Ramos (cell line): ENCODE measurements around the gene OGDHL.
"Not testable (repeated sequence)": the region's sequence is repeated elsewhere in the genome, so short reads cannot be mapped to it uniquely, and the experiment has no call there.

Experiments used
- in situ Hi-C: fragments of 300-500 bp; cut with MboI; formaldehyde crosslinking; loops from one replicate; pipeline ENCODE4 v1.14.3; 2022; ENCODE audit warnings: low sequenced_read_pairs; ENCODE audit not compliant: unreplicated experiment

The OGDHL gene

GRCh38 chr10:49741108-49741995 lies 20.8 kb downstream of the OGDHL start:
- in situ Hi-C loops = no loop called here

DNA sequence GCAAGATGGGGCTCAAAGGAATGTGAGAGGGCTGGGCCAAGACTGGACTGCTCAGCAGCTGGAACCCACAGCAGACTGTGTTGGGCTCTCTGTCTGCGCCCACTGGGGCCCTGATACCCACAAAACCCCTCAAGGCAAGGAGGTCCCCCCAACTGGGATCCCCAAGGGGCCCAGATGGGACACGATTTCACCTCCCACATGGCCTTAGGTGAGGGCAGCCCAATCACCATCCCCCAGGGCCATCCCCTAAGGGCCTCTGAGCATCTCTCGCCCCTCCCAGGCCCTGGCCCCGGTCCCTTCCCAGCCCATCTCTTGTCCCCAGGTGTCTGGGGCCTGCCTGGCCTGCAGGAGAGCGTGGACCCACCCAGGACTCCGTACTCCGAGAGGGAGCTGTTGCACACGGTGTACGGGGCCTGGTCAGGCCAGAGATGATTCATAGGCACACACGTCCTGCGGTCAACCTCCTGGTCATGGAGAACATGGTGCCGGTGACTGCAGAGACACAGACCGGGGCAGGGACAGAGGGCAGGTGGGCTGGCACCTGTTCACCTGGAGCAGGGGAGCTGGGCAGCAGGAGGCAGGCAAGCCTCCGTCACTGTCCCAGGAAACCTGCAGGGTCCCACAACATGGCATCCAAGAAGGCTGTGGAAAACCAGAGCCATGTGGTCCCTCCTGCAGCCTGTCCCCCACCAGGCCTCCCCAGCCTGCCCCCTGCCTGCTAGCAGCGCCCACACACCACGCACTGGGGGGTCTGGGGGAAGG lies 21.6 kb downstream of the OGDHL start:
- in situ Hi-C loops = no loop called here

- in situ Hi-C loops = no loop called here
Measured at GRCh38 chr10:49739426-49739825, 22.7 kb downstream of the OGDHL start.

GRCh38 chr10:49738616-49739360 lies 23.3 kb downstream of the OGDHL start:
- in situ Hi-C loops = no loop called here

- in situ Hi-C loops = no loop called here
Measured at GRCh38 chr10:49737474-49738201, 24.5 kb downstream of the OGDHL start.

DNA sequence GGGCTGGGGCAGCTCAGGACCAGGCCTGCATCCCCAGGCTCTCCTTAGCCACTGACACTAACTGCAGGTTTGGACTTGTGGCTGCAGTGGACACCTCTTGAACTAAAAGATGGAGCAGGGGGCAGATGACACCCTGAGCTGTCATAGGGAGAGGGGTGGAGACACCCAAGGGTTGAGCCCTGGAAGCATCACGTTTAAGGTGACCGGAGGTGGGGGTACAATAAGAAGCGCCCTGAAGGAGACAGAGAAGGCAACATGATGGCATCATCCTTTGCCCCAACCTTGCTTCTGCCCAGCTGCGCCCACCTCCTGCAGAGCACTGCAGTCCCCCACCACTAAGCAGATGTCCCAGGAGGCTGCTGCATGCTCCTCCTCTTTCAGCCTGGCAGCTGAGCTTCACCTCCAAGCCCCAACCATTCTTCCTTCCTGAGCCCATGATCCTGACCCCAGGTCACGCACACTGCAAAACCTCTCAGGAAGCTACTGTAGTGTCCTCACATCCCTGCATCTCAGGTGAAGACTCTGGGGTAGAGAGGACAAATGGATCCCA lies 25.5 kb downstream of the OGDHL start:
- in situ Hi-C loops = no loop called here

- in situ Hi-C loops = no loop called here
Measured at GRCh38 chr10:49735848-49736563, 26.1 kb downstream of the OGDHL start.

GRCh38 chr10:49735161-49735560 lies 27.0 kb downstream of the OGDHL start:
- in situ Hi-C loops = no loop called here

GRCh38 chr10:49734676-49735075 lies 27.4 kb downstream of the OGDHL start:
- in situ Hi-C loops = no loop called here

- in situ Hi-C loops = no loop called here
Measured at GRCh38 chr10:49733866-49734265, 28.3 kb downstream of the OGDHL start.

- in situ Hi-C loops = no loop called here
Measured at GRCh38 chr10:49726593-49726992, 35.5 kb downstream of the OGDHL start.

GRCh38 chr10:49715157-49715556 lies 47.0 kb downstream of the OGDHL start:
- in situ Hi-C loops = not testable (repeated sequence)

- in situ Hi-C loops = no loop called here
Measured at GRCh38 chr10:49713266-49713665, 48.9 kb downstream of the OGDHL start.

- in situ Hi-C loops = no loop called here
Measured at GRCh38 chr10:49711481-49711880, 50.6 kb downstream of the OGDHL start.

DNA sequence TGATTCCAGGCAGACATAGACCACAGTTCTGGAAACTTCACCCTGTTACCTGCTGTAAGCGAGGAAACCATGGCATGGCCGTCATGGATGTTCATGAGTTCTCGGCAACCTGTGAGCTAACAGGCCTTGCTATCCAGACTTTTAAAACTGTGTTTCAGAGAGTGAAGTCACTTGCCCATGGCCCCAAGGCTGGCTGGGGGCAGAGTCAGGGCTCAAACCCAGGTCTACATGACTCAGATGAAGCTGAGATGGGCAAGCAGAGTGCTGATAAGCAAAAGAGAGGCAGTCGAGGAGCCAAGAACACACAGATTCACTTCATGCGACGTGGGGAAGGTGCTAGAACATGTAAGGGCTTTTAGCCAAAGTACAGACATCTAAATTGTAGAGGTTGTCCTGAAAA lies 51.2 kb downstream of the OGDHL start:
- in situ Hi-C loops = no loop called here

DNA sequence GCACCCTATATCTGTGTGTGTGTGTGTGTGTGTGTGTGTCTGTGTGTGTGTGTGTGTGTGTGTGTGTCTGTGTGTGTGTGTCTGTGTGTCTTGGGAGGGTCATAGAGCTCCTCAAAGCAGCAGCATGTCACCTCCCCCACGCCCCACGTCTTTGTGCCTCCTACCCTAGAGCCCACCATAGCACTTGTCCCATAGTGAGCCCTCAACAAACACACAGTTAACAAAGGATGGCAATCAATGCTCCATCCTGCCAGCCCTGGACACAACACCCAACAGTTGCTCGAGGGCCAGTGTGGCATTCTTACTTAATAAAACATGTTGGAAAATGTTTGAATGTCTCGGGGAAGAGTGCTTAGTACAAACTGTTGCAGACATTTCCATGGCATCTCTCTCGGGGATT lies 52.2 kb downstream of the OGDHL start:
- in situ Hi-C loops = no loop called here

DNA sequence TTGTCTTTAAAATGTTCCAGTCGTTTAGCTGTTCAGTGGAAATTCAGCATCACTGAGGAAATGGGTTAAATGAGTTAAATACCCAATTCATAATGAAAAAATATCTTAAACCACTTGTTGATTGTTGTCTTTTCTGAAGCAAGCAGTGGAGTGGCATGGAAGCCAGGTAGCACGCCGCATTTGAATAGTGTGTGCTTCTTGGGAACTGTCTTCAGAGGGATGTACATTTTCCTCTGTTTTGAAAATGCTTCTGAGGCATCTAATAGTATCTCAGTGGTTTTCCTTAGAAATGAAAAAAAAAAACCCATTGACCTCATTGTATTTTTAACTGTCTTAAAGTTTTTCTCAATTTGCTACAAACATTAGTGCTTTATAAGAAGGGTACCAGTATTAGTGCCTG lies 54.5 kb downstream of the OGDHL start:
- in situ Hi-C loops = no loop called here

DNA sequence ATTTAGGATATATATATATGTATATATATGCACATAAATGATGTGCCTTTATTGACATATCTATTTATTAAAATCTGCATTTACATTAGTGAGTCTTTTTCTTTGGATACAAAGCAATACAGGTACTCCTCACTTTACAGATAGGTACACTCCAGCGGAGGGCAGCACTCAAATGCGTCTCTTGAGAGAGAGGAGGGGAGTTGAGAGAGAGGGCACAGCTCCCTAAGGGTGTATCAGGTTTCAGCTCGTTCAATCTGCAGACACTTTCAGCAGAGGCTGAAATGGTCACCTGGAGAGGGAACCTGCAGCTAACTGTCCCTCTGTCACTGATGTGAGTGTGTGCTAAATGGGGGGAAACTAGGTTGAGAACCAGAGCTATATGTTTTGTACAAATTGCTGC lies 61.1 kb downstream of the OGDHL start:
- in situ Hi-C loops = no loop called here

DNA sequence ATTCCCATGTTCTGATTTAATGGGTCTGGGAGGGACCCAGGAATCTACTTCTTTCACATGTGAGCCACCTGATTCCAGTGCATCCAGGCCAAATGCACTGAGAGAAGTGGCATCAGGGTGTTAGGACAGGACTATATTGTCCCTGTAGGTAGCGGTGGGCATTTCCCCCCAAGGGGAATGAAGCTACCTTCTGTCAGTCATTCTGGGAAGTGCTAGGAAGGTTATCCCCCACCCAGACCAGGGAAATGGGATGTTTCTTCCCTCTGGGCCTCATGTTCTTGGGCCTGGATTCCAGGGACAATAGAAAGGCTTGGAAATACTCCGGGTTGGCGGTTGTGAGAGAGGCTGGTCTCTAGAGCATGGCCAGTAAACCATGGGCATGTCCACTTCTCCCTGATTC lies 61.9 kb downstream of the OGDHL start:
- in situ Hi-C loops = no loop called here
